ENCODE measurements around the gene RGS7. TPM values are rescaled to one million over a fixed set of nuclear protein-coding genes. Genes with fewer than 3 reads are reported as not detected.

RGS7 gene
- total RNA-seq, 1 experiment from 2014 or later: not detected

- H3K4me1 ChIP-seq (ENCODE audit: low read length): no peaks in the 10 kb centered on the region
- no peaks in the 10 kb centered on the region for H4K20me1 ChIP-seq (ENCODE audit: insufficient read depth, low read depth, low read length)
- no peak overlapping the region for H3K9ac ChIP-seq (ENCODE audit: low read length)
- H3K9me2 ChIP-seq (replicated peaks; ENCODE audit: insufficient read depth, low read length): no peaks in the 10 kb centered on the region
- no peaks in the 10 kb centered on the region for H3K79me2 ChIP-seq (ENCODE audit: low read length)
- H3K9me3 ChIP-seq (ENCODE audit: low read length): no peaks in the 10 kb centered on the region
- no peaks in the 10 kb centered on the region for H3K27me3 ChIP-seq (ENCODE audit: low read length)
- no peak overlapping the region for H3K27ac ChIP-seq (ENCODE audit: low read length)
- no peak overlapping the region for H3K4me3 ChIP-seq (ENCODE audit: low read length)
- no peak overlapping the region for H2AFZ ChIP-seq (ENCODE audit: low read length)
- no peak overlapping the region for H3K4me2 ChIP-seq (ENCODE audit: low read depth, low read length, poor library complexity, severe bottlenecking)
- peak; percentile 82 for DNase-seq
- no peaks in the 10 kb centered on the region for H3K36me3 ChIP-seq (ENCODE audit: insufficient read depth, low read length)
Observed at GRCh38 chr1:240732390-240732789, 624.6 kb downstream of the RGS7 start.

Small RNA genes lying within 50 kb of the gene (small RNA-seq; reads per million reads assigned to genes)
- gene MIR3123: not detected

Other genes starting within 250 kb of the RGS7 start
- 40.3 and 58.3 TPM in 2 replicates for gene FH, start 162.6 kb upstream of the RGS7 start, total RNA-seq (2014; rRNA removed; shearing (Covaris generic); ENCODE audit: low replicate concordance)
- gene KMO, start 175.2 kb upstream of the RGS7 start, total RNA-seq (2014; rRNA removed; shearing (Covaris generic); ENCODE audit: low replicate concordance): 2.8 and 5.8 TPM in 2 replicates